Myocyte (in vitro differentiated cells): Measurements from ENCODE around the gene COQ3. TPM values are rescaled to one million over a fixed set of nuclear protein-coding genes. Genes with fewer than 3 reads are reported as not detected.
"Not testable (repeated sequence)": the region's sequence is repeated elsewhere in the genome, so short reads cannot be mapped to it uniquely, and the experiment has no call there.

Source experiments
- DNase-seq: peaks from one replicate; pipeline ENCODE4 v3.0.0-alpha.2; 2012; ENCODE audit warnings: low read depth
- total RNA-seq: library from RNA; depleted of rRNA; stranded (reverse); fragments of >200 nt; gene quantifications from 2 replicates; pipeline ENCODE4 v1.2.3, GENCODE V29; 2014

Gene COQ3
- total RNA-seq, 1 donor from 2014 or later, result 4.1 TPM

GRCh38 chr6:99384507-99384906 lies 9.5 kb downstream of the COQ3 start:
- no peak for DNase-seq

- DNase-seq, result no peak
Observed at GRCh38 chr6:99378636-99379035, 15.4 kb downstream of the COQ3 start.

GRCh38 chr6:99369533-99369932 lies 24.5 kb downstream of the COQ3 start:
- no peak for DNase-seq

GRCh38 chr6:99366852-99367251 lies 27.1 kb downstream of the COQ3 start:
- no peak for DNase-seq

GRCh38 chr6:99364026-99364425 lies 30.0 kb downstream of the COQ3 start:
- DNase-seq, result no peak

- DNase-seq, result no peak
Observed at GRCh38 chr6:99362678-99363268, 31.2 kb downstream of the COQ3 start.

GRCh38 chr6:99359800-99360199 lies 34.2 kb downstream of the COQ3 start:
- no peak for DNase-seq

- DNase-seq, result no peak
Observed at GRCh38 chr6:99356641-99357040, 37.4 kb downstream of the COQ3 start.

- no peak for DNase-seq
Observed at GRCh38 chr6:99354983-99355382, 39.0 kb downstream of the COQ3 start.

GRCh38 chr6:99353126-99353525 lies 40.9 kb downstream of the COQ3 start:
- DNase-seq, result peak; percentile 36

- DNase-seq, result no peak
Observed at GRCh38 chr6:99350573-99350972, 43.4 kb downstream of the COQ3 start.

- peak; percentile 18 for DNase-seq
Observed at GRCh38 chr6:99349171-99350141, 44.5 kb downstream of the COQ3 start, which contains the start of gene FAXC. Gene FAXC, minus strand, starts transcription at chr6:99349674. Its CDS starts 302 bp downstream, at chr6:99349372.

- DNase-seq, result no peak
Observed at GRCh38 chr6:99348288-99349170, 45.5 kb downstream of the COQ3 start.

GRCh38 chr6:99347804-99348203 lies 46.2 kb downstream of the COQ3 start:
- no peak for DNase-seq

GRCh38 chr6:99346595-99346994 lies 47.4 kb downstream of the COQ3 start:
- no peak for DNase-seq

GRCh38 chr6:99345164-99345563 lies 48.8 kb downstream of the COQ3 start:
- no peak for DNase-seq

GRCh38 chr6:99344289-99344688 lies 49.7 kb downstream of the COQ3 start:
- DNase-seq, result peak; percentile 8

GRCh38 chr6:99341862-99342455 lies 52.0 kb downstream of the COQ3 start:
- no peak for DNase-seq

GRCh38 chr6:99338188-99338587 lies 55.8 kb downstream of the COQ3 start:
- DNase-seq, result no peak

GRCh38 chr6:99335298-99335697 lies 58.7 kb downstream of the COQ3 start:
- DNase-seq, result not testable (repeated sequence)

GRCh38 chr6:99334526-99335127 lies 59.4 kb downstream of the COQ3 start:
- DNase-seq, result peak; percentile 67
